ENCODE measurements around the gene BSDC1. TPM values are rescaled to one million over a fixed set of nuclear protein-coding genes. Genes with fewer than 3 reads are reported as not detected.

Gene BSDC1, protein sequence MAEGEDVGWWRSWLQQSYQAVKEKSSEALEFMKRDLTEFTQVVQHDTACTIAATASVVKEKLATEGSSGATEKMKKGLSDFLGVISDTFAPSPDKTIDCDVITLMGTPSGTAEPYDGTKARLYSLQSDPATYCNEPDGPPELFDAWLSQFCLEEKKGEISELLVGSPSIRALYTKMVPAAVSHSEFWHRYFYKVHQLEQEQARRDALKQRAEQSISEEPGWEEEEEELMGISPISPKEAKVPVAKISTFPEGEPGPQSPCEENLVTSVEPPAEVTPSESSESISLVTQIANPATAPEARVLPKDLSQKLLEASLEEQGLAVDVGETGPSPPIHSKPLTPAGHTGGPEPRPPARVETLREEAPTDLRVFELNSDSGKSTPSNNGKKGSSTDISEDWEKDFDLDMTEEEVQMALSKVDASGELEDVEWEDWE
- 56.6 and 61.3 TPM in 2 replicates for total RNA-seq

GRCh38 chr1:32394141-32394889 lies at the start of gene BSDC1:
Gene BSDC1, minus strand, starts transcription at chr1:32394441. Its CDS starts 27 bp downstream, at chr1:32394414.

DNA sequence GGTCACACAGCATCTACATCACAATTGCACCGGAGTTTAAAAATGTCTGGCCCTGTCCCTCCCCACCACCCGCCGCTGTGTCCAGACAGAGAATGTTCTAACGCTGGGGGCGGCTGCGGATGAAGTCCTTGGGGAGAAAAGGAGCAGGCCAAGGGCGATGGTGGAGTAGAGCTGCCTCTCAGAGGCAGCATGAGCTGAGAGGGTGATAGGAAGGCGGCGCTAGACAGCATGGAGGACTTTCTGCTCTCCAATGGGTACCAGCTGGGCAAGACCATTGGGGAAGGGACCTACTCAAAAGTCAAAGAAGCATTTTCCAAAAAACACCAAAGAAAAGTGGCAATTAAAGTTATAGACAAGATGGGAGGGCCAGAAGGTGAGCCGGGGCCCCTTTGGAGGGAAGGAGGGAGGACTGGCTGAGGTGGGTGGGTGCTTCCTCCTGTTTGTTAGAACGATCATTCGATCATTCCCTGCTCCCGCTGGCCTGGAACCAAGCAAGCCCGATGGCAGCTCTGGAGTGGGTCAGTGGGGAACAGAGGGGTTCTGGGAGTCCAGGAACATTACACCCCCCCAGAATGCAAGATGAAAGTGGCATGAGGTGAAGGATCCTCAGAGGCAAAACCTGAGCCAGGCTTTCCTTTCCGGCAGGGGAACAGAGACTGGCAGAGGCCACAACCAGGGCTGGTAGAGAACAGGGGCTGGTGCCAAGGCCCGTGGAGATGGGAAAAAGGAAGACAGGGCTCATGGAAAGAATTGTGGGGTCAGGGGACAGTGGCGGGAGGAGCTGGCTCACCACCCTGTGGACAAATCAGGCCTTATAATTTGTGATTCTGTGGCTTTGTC lies 31.5 kb downstream of the BSDC1 start, which contains the start of the genes FAM229A and TSSK3:
TSS of gene FAM229A (minus strand) at position 12 of the 840 bp plus-strand sequence. CDS start 394 bp downstream, outside the sequence.
TSS of gene TSSK3 (plus strand) at position 66 of the 840 bp plus-strand sequence. CDS start at position 229, 163 bp downstream.

DNA sequence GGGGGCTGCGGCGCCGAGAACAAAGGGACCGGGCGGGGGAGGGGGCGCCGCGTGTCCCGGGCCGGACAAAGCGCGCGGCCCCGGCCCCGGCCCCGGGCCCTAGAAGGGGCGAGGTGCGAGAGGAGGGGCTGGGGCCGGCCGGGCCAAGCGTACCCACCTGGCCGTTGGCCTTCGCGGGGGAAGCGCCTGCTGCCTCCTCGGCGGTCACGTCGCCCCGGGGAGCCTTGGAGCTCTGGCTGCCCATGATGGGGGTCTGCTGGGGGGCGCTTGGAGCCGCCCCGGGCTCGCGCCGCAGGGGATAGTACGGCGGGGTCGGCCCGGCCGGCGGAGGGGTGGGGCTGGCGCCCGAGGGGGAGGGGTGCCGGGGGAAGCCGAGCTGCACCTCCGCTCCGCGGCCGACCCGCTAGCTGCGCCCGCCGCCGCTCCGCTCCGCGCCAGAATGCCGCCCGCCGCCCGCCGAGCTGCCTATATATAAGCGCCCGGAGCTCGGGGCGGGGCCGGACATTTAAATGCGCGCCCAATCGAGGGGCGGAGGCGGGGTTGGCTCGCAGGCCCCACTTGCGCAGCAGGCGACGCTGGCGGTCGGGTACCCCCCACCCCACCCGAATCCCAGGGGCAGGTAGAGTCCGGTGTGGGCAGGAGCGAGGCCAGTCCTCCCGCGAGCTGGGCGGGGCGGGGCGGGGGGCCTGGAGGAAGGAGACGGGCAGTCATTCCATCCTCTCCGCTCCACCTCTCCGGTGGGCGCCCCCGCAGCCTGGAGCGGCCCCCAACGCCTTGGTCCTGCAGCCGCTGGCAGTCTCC lies 58.3 kb downstream of the BSDC1 start, which contains the start of gene MARCKSL1:
TSS of gene MARCKSL1 (minus strand) at position 444 of the 801 bp plus-strand sequence. CDS start at position 244, 200 bp downstream.

Other genes starting within 250 kb of the BSDC1 start
- gene TXLNA, start 214.8 kb downstream of the BSDC1 start, total RNA-seq = 65.8 and 66.6 TPM in 2 replicates
- gene CCDC28B, start 193.8 kb downstream of the BSDC1 start, total RNA-seq = 12.5 and 13.0 TPM in 2 replicates
- gene IQCC, start 188.8 kb downstream of the BSDC1 start, total RNA-seq = 0.53 and 2.6 TPM in 2 replicates
- not detected in 2 replicates for gene DCDC2B, start 185.4 kb downstream of the BSDC1 start, total RNA-seq
- 9.4 and 10.1 TPM in 2 replicates for gene TMEM234, start 172.1 kb downstream of the BSDC1 start, total RNA-seq
- gene EIF3I, start 172.0 kb downstream of the BSDC1 start, total RNA-seq = 456 and 480 TPM in 2 replicates
- gene FAM167B, start 147.2 kb downstream of the BSDC1 start, total RNA-seq = 20.3 and 24.0 TPM in 2 replicates
- gene LCK, start 143.2 kb downstream of the BSDC1 start, total RNA-seq = 0.20 TPM in 1 of 2 replicates, not detected in the other
- 128 and 129 TPM in 2 replicates for gene HDAC1, start 102.4 kb downstream of the BSDC1 start, total RNA-seq
- gene MARCKSL1, start 58.2 kb downstream of the BSDC1 start, total RNA-seq = 119 and 130 TPM in 2 replicates
- gene FAM229A, start 32.0 kb downstream of the BSDC1 start, total RNA-seq = 0.13 and 0.79 TPM in 2 replicates
- not detected in 2 replicates for gene TSSK3, start 31.9 kb downstream of the BSDC1 start, total RNA-seq
- gene ZBTB8B, start 70.6 kb upstream of the BSDC1 start, total RNA-seq = under 0.01 TPM in 1 of 2 replicates, not detected in the other
- gene ZBTB8A, start 145.0 kb upstream of the BSDC1 start, total RNA-seq = 3.0 and 3.7 TPM in 2 replicates

Data from mammary microvascular endothelial cell (primary cell).